DMS53 treated with DMSO at 0.1 percent for 48 hours (cell line): ENCODE measurements around the gene SLC12A6.

Experiments
- DNase-seq: peaks from one replicate; lab custom pipeline; 2025; ENCODE audit not compliant: unreplicated experiment; lab: John Stamatoyannopoulos, UW

The SLC12A6 gene

DNA sequence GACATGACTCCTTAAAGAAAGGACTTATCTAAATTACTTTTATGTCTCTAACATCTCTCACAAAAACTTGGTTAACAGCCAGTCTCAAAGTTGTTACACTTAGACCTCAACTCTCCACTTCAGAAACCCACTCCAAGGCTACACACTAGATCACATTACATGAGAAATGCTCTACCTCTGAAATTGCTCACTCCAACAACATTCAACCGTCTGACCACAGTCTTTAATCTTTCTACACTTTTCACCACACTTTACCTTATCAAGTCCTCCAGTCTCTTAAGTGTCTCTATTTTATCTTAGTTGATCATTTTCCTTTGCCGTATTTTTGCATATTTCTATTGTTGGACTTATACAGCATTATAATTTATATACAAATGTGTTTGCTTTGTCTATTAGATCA, 5.8 kb downstream of the SLC12A6 start:
- DNase-seq: no peak

- DNase-seq: no peak
Measured at GRCh38 chr15:34330279-34330678, 7.3 kb downstream of the SLC12A6 start.

- no peak for DNase-seq
Measured at GRCh38 chr15:34329006-34329405, 8.6 kb downstream of the SLC12A6 start.

DNA sequence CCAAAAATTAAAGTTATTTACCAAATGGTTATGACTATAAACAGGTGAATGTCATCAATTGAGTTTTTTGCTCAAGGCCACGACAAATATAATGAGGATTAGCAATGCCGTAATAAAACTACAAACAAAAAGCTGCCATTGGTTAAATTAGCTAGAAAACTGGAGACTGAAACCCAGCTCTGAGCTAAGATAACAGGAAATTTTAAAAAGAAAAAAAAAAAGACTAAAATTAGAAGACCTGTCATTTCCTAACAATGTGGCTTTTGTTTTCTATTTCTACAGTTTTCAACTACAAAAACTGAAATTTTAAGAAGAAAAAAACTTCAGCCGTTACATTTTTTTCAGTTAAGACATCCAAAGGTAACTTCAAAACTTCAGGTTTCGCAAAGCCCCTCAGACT, 9.7 kb downstream of the SLC12A6 start:
- no peak for DNase-seq

DNA sequence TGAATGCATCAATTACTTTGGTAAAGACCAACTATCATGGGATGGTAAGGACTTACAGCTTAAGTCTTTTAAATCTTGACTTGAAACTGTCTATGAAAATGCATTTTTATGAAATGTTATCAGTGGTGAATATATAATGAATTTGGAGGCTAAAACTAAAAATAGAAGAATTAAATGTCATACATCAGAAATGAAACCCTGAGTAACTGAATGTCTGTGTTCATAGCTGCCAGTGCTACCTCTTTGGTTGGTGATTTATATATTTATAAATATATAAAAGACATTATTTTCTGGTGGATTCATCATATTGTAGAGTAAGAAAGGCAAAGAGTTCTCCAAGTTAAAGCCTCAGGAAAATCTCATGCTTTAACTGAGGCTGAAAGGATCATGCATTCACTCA, 12.2 kb downstream of the SLC12A6 start:
- no peak for DNase-seq

- no peak for DNase-seq
Measured at GRCh38 chr15:34324933-34325332, 12.6 kb downstream of the SLC12A6 start.

- DNase-seq: no peak
Measured at GRCh38 chr15:34323217-34323616, 14.4 kb downstream of the SLC12A6 start.

DNA sequence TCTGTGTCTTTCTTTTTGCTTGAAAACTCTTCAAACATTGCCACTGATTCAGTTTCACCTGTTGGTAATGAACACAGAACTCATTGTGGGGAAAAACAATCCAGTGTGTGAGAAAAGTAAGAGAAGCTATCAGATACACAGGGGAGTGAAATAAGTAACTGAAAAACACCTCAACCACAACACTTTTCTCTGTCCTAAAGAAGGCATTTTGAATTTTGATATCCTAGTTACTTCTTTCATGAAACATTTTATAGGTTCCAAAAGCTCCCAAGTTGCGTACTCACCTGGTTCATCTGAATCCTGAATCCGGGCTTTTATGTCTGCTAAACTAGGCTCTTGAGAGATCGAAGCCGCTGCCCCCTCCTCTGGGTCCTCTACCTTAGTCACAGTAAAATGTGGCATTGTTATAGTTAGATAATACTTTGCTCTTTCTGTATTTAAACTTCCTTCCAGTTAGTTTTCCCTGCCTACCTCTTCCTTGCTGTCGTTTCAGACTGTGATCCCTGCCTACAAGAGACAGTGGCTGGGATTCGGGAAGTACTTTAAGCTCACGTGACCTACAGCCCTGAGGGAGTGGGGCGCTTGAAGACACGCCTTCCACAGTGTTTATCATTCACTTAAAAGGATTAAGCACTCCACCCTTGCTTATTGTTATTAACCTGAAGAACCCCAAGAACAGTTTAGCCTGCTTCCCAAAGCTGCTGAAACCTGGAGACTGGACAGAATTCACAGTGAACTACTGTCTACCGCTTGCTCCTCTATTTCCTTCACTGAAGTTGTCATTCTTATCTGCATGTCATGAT, 19.1 kb downstream of the SLC12A6 start:
- DNase-seq: peak; percentile 47

DNA sequence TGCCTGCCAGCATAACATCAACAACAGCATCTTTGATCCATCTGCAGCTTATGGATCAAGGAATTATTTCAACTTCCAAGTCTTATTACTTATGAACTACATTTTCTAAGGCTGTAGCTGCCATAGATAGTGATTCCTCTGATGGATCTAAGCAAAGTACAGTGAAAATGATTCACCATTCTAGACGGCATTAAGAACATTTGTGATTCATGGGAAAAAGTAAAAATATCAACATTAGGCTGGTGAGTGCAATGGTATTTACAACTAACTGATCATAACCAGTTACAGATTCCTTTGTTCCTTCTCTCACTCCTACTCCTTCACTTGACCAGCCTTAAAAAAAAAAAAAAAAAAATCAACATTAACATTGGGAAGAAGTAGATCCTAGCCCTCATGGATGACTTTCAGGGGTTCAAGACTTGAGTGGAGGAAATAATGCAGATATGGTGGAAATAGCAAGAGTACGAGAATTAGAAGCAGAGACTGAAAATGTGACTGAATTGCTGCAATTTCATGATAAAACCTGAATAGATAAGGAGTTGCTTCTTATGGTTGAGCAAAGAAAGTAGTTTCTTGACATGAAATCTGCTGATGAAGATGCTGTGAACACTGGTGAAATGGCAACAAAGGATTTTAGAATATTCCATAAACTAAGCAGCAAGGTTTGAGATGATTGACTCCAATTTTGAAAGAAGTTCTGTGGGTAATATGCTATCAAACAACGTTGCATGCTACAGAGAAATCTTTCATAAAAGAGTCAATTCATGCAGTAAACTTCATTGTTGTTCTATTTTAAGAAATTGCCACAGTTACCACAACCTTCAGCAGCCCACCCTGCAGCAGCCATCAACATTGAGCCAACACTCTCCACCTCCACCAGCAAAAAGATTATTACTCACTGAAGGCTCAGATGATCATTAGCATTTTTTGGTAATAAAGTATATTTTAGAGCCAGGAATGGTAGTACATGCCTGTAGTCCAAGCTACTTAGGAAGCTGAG, 22.8 kb downstream of the SLC12A6 start:
- no peak for DNase-seq

- no peak for DNase-seq
Measured at GRCh38 chr15:34311563-34311962, 26.0 kb downstream of the SLC12A6 start.

DNA sequence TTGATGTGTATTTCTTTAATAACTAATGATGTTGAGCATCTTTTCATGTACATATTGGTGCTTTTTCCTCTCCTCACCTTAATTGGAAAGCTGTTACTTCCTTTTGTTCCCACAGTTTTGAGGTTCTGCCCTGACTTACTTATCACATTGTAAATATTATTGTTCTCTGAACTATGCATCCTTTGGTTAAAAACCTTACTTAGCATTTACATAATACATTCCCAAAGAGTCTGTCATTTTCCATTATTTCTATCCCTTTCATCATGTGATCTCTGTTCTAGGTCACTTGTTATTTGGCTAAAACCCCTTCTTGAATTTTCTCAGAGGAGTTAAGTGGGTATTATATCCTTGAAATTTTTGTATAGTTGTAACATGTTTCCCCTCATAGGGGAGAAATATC, 33.0 kb downstream of the SLC12A6 start:
- DNase-seq: no peak

GRCh38 chr15:34301058-34301457, 36.5 kb downstream of the SLC12A6 start:
- no peak for DNase-seq

GRCh38 chr15:34297059-34297458, 40.5 kb downstream of the SLC12A6 start:
- DNase-seq: no peak

DNA sequence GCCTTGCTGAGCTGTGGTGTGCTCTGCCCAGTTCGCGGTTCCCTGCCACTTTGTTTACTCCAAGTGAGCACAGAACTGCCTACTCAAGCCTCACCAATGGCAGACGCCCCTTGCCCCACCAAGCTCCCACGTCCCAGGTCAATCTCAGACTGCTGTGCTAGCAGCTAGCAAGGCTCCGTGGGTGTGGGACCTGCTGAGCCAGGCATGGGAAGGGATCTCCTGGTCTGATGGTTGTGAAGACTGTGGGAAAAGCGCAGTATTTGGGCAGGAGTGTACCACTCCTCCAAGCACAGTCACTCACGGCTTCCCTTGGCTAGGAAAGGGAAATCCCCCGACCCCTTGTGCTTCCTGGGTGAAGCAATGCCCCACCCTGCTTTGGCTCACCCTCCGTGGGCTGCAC, 45.0 kb downstream of the SLC12A6 start:
- DNase-seq: no peak

DNA sequence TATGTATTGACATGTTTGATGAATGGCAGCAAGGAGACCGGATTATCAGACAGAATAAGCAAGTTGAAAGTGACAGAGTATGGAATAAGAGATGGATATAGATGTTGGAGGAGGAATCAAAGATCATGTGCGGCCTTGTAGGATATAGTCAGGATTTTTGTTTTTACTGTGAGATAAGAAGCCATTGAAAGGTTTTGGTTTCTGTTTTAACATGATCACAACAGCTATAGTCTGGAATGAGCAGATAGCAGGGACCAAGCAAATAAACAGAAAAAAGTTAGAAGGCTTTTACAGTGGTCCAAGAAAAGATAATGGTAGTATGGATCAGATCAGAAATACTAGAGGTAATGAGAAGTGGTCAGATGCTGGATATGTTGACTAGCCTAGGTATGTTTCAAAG, 52.6 kb downstream of the SLC12A6 start:
- DNase-seq: no peak

GRCh38 chr15:34282384-34282783, 55.2 kb downstream of the SLC12A6 start:
- DNase-seq: no peak

DNA sequence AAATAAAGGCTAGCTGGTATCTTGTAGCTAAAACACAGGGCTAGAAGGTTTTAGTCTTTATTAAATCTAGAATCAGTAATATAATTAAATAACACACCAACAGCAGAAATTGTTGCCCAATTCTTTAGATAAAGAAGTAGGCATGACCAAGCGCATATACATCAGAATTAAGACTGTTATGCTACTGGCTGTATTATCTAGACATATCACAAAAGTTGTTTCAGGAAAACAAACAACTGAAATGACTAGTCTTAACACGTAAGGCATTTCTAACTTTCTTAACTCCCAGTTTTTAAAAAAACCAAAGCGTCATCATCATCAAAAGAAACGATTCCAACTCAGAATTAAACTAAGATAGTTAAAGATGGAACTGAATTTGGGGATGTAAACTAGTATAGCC, 57.4 kb downstream of the SLC12A6 start:
- no peak for DNase-seq

DNA sequence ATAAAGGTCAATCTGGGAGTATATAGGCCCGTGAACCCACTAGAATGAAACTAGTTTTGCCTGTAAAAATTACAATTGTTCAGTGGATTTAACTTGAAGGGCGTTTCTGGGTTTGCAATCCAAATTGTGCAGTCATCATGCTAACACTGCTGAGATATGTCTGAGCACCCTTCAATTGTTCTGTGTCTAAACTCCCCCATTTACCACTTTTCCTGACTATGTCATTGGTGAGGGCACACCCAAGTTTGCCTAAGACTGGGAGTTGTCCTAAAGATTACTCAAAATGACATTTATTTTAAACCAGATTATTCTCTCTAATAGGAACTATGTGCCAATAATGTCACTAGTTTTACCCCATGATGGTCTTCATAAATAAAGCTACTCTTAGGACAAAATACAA, 58.2 kb downstream of the SLC12A6 start:
- DNase-seq: no peak

DNA sequence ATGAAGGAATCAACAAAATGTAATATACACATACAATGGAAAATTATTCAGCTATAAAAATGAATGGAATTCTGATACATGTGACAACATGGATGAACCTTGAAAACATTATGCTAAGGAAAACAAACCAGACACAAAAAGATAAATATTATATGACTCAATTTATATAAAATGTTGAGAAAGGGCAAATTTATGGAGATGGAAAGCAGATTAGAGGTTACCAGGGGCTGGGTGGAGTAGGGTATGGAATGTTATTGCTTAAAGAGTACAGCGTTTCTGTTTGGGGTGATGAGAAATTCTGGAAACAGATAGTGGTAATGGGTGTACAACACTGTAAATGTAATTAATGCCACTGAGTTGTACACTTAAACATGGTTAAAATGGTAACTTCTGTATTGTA, 61.9 kb downstream of the SLC12A6 start:
- no peak for DNase-seq

GRCh38 chr15:34275154-34275553, 62.4 kb downstream of the SLC12A6 start:
- DNase-seq: no peak

GRCh38 chr15:34271493-34271892, 66.1 kb downstream of the SLC12A6 start:
- DNase-seq: no peak

- peak; percentile 0 for DNase-seq
Measured at GRCh38 chr15:34266751-34267150, 70.8 kb downstream of the SLC12A6 start.
